GM11168 (cell line): ENCODE data around the gene ZBTB39.
"Not testable (repeated sequence)": the region's sequence is repeated elsewhere in the genome, so short reads cannot be mapped to it uniquely, and the experiment has no call there.

Source experiments
- in situ Hi-C: fragments of 300-500 bp; cut with MboI; formaldehyde crosslinking; loops from one replicate; pipeline ENCODE4 v1.12.0; 2022; ENCODE audit warnings: low sequenced_read_pairs; ENCODE audit not compliant: unreplicated experiment

Gene ZBTB39

GRCh38 chr12:56987011-56987410 lies 19.3 kb downstream of the ZBTB39 start:
- in situ Hi-C loops, result loop anchor here (25.0 kb wide), 1 partner anchor 150 kb away; no protein-coding TSS in a partner anchor

GRCh38 chr12:56985714-56986113 lies 20.6 kb downstream of the ZBTB39 start:
- in situ Hi-C loops, result loop anchor here (25.0 kb wide), 1 partner anchor 148 kb away; no protein-coding TSS in a partner anchor

GRCh38 chr12:56983386-56983785 lies 23.0 kb downstream of the ZBTB39 start:
- in situ Hi-C loops, result loop anchor here (25.0 kb wide), 1 partner anchor 146 kb away; no protein-coding TSS in a partner anchor

- in situ Hi-C loops, result loop anchor here (25.0 kb wide), 1 partner anchor 145 kb away; no protein-coding TSS in a partner anchor
These were observed 23.6 kb downstream of the ZBTB39 start for GRCh38 chr12:56982578-56983236.

GRCh38 chr12:56980941-56981530 lies 25.3 kb downstream of the ZBTB39 start:
- in situ Hi-C loops, result loop anchor here (25.0 kb wide), 1 partner anchor 144 kb away; no protein-coding TSS in a partner anchor

- in situ Hi-C loops, result loop anchor here (25.0 kb wide), 1 partner anchor 143 kb away; no protein-coding TSS in a partner anchor
These were observed 26.1 kb downstream of the ZBTB39 start for GRCh38 chr12:56980268-56980667.

GRCh38 chr12:56979628-56980027 lies 26.7 kb downstream of the ZBTB39 start:
- in situ Hi-C loops, result loop anchor here (25.0 kb wide), 1 partner anchor 142 kb away; no protein-coding TSS in a partner anchor

- in situ Hi-C loops, result loop anchor here (25.0 kb wide), 1 partner anchor 141 kb away; no protein-coding TSS in a partner anchor
These were observed 27.8 kb downstream of the ZBTB39 start for GRCh38 chr12:56978397-56979138.

GRCh38 chr12:56977361-56977760 lies 29.0 kb downstream of the ZBTB39 start:
- in situ Hi-C loops, result loop anchor here (25.0 kb wide), 1 partner anchor 140 kb away; no protein-coding TSS in a partner anchor

GRCh38 chr12:56974224-56974623 lies 32.1 kb downstream of the ZBTB39 start:
- in situ Hi-C loops, result not testable (repeated sequence)

- in situ Hi-C loops, result not testable (repeated sequence)
These were observed 37.4 kb downstream of the ZBTB39 start for GRCh38 chr12:56968910-56969309.

- in situ Hi-C loops, result not testable (repeated sequence)
These were observed 40.2 kb downstream of the ZBTB39 start for GRCh38 chr12:56965997-56966642.

- in situ Hi-C loops, result not testable (repeated sequence)
These were observed 41.2 kb downstream of the ZBTB39 start for GRCh38 chr12:56965124-56965523.

- in situ Hi-C loops, result not testable (repeated sequence)
These were observed 42.8 kb downstream of the ZBTB39 start for GRCh38 chr12:56963557-56963956.

GRCh38 chr12:56962247-56962646 lies 44.1 kb downstream of the ZBTB39 start:
- in situ Hi-C loops, result not testable (repeated sequence)

- in situ Hi-C loops, result no loop called here
These were observed 47.9 kb downstream of the ZBTB39 start for GRCh38 chr12:56958422-56958821.

- in situ Hi-C loops, result no loop called here
These were observed 48.9 kb downstream of the ZBTB39 start, which contains the start of gene RDH16 for GRCh38 chr12:56957229-56958052. TSS of gene RDH16 (minus strand) at chr12:56957608. CDS start at chr12:56957462, 146 bp downstream.

GRCh38 chr12:56955631-56956256 lies 50.6 kb downstream of the ZBTB39 start:
- in situ Hi-C loops, result no loop called here

GRCh38 chr12:56954958-56955355 lies 51.4 kb downstream of the ZBTB39 start:
- in situ Hi-C loops, result no loop called here
